CD4-positive, alpha-beta T cell (primary cell): ENCODE results near the gene DIPK1B. TPM values are rescaled to one million over a fixed set of nuclear protein-coding genes. Genes with fewer than 3 reads are reported as not detected.
"Not testable (repeated sequence)": the region's sequence is repeated elsewhere in the genome, so short reads cannot be mapped to it uniquely, and the experiment has no call there.

Source experiments
- ATAC-seq: fragments of 200-7000 bp; cut with Tn5 transposase; one replicate; pipeline ENCODE4 v1.10.0; 2022; ENCODE audit warnings: mild to moderate bottlenecking; ENCODE audit not compliant: poor library complexity
- CTCF ChIA-PET: fragments of 350-600 bp; sonication (Branson Sonifier 250); formaldehyde crosslinking; loops from one replicate; lab custom pipeline; 2021; ENCODE audit warnings: antibody characterized with exemption, inconsistent platforms; lab: Charles Lee
- POLR2A ChIA-PET: fragments of 350-600 bp; sonication (Branson Sonifier 250); formaldehyde crosslinking; loops from one replicate; lab custom pipeline; 2021; ENCODE audit warnings: antibody characterized with exemption, inconsistent platforms; lab: Charles Lee
- DNase-seq, 14 experiments: peaks; one replicate each; pipeline ENCODE4 v3.0.0-alpha.2; 2013 to 2020; ENCODE audit warnings: mixed read lengths in 2 of 14
- H3K27ac ChIP-seq, 2 donors: one replicate each; pipeline versions ENCODE4 v1.5.1 to v1.7.0; 2013; ENCODE audit warnings: low read length in 2 of 2, low read depth in 1 of 2, mild to moderate bottlenecking in 1 of 2
- H3K27me3 ChIP-seq, 2 experiments: 1 replicate in 1 of 2; 2 replicates in 1 of 2; pipeline versions ENCODE4 v1.6.1 to v1.7.0; 2013; ENCODE audit warnings: low read length in 2 of 2, control low read depth in 1 of 2, mild to moderate bottlenecking in 1 of 2, moderate library complexity in 1 of 2; ENCODE audit not compliant: insufficient read depth in 2 of 2, control insufficient read depth in 1 of 2
- H3K36me3 ChIP-seq: one replicate; pipeline ENCODE4 v1.6.1; 2013; ENCODE audit warnings: low read length, control low read depth; ENCODE audit not compliant: insufficient read depth
- H3K4me1 ChIP-seq: one replicate; pipeline ENCODE4 v1.6.1; 2013; ENCODE audit warnings: low read length, control low read depth; ENCODE audit not compliant: insufficient read depth
- H3K4me3 ChIP-seq: one replicate; pipeline ENCODE4 v1.5.1; 2013; ENCODE audit warnings: mild to moderate bottlenecking, low read length, moderate library complexity
- H3K9me3 ChIP-seq, 2 experiments: 1 replicate in 1 of 2; 2 replicates in 1 of 2; pipeline versions ENCODE4 v1.6.1 to v1.7.0; 2013; ENCODE audit warnings: low read length in 2 of 2, mild to moderate bottlenecking in 2 of 2, control low read depth in 1 of 2, moderate library complexity in 1 of 2; ENCODE audit not compliant: control insufficient read depth in 1 of 2, insufficient read depth in 1 of 2
- H3K27ac Mint-ChIP-seq: one replicate; pipeline ENCODE4 v1.8.0; 2020; ENCODE audit warnings: mixed read lengths
- H3K27me3 Mint-ChIP-seq: one replicate; pipeline ENCODE4 v1.8.0; 2021; ENCODE audit warnings: mixed read lengths
- H3K36me3 Mint-ChIP-seq: one replicate; pipeline ENCODE4 v1.8.0; 2021; ENCODE audit warnings: low read depth, mixed read lengths
- H3K4me1 Mint-ChIP-seq: one replicate; pipeline ENCODE4 v1.8.0; 2021; ENCODE audit warnings: low read depth, mixed read lengths
- H3K4me3 Mint-ChIP-seq: one replicate; pipeline ENCODE4 v1.8.0; 2020; ENCODE audit warnings: mild to moderate bottlenecking, mixed read lengths
- H3K9me3 Mint-ChIP-seq: one replicate; pipeline ENCODE4 v1.8.0; 2020; ENCODE audit warnings: mixed read lengths
- CTCF ChIP-seq: fragments of 200-600 bp; IDR thresholded peaks from one replicate; pipeline ENCODE4 v1.8.0; 2022; ENCODE audit warnings: antibody characterized with exemption, mild to moderate bottlenecking
- intact Hi-C, 2 experiments: fragments of 100-400 bp; cut with DNase I in 1 of 2; cut with micrococcal nuclease in 1 of 2; formaldehyde crosslinking; loops; one replicate each; pipeline versions ENCODE4 v1.15.1 to v1.9.0; 2023 to 2025; cut with DNase I, micrococcal nuclease
- total RNA-seq, 174 experiments: library from RNA in 2 of 174; stranded (reverse) in 2 of 174; gene quantifications; one replicate each; pipeline ENCODE4 v1.2.3 and lab custom pipeline; 2021 to 2026

Gene DIPK1B
- total RNA-seq, 2 experiments from 2014 or later: 0.11 TPM; not detected in 1

- Histone ChIP-seq H3K27ac (no peak overlapping the region), H3K27me3 (peaks cover 4 to 9% of the 10 kb centered on the region in 2 experiments), H3K4me3 (peak overlapping the region; percentile 40), H3K4me1 (peaks cover 18% of the 10 kb centered on the region), H3K9me3 (peaks cover 0 to 10% of the 10 kb centered on the region in 2 experiments), H3K36me3 (no peaks in the 10 kb centered on the region)
- Mint-ChIP-seq H3K27ac (peak overlapping the region; percentile 82), H3K4me1 (peaks cover 11% of the 10 kb centered on the region), H3K4me3 (peak overlapping the region; percentile 79), H3K27me3 (peaks cover 33% of the 10 kb centered on the region), H3K36me3 (no peaks in the 10 kb centered on the region), H3K9me3 (no peaks in the 10 kb centered on the region)
- peak; percentile 85 for ATAC-seq
- intact Hi-C loops: loop anchor here in 1 of 2 experiments (2.0 kb wide), 1 partner anchor 26 kb away; no protein-coding TSS in a partner anchor
- peak in 11 of 14 experiments; percentile 14 to 78 (median 44) for DNase-seq
- POLR2A ChIA-PET: interaction anchor here (0.6 to 1.0 kb wide), 3 partner anchors 27 to 385 kb away, joined by 3 read pairs; no protein-coding TSS in a partner anchor
- TF ChIP-seq CTCF: no peak
- CTCF ChIA-PET: interaction anchor here (1.2 to 3.0 kb wide), 2 partner anchors 26 to 29 kb away, joined by 4 to 13 read pairs; no protein-coding TSS in a partner anchor
Observed at GRCh38 chr9:136700959-136701667, 11.3 kb upstream of the DIPK1B start.

GRCh38 chr9:136701668-136702053 is 10.7 kb upstream of the DIPK1B start:
- H3K27me3 ChIP-seq: peaks cover 0 to 9% of the 10 kb centered on the region in 2 experiments
- peaks cover 0 to 6% of the 10 kb centered on the region in 2 experiments for H3K9me3 ChIP-seq
- TF ChIP-seq CTCF: no peak
- no peak overlapping the region for H3K27ac ChIP-seq
- ATAC-seq (peak; percentile 6), DNase-seq (no peak)
- ChIA-PET CTCF (interaction anchor here (3.0 kb wide), 1 partner anchor 26 kb away, joined by 13 read pairs; no protein-coding TSS in a partner anchor), POLR2A (interaction anchor here (1.0 kb wide), 1 partner anchor 385 kb away, joined by 3 read pairs; no protein-coding TSS in a partner anchor)
- H3K36me3 Mint-ChIP-seq: no peaks in the 10 kb centered on the region
- peak overlapping the region; percentile 82 for H3K27ac Mint-ChIP-seq
- peaks cover 16% of the 10 kb centered on the region for H3K4me1 ChIP-seq
- peaks cover 11% of the 10 kb centered on the region for H3K4me1 Mint-ChIP-seq
- peaks cover 33% of the 10 kb centered on the region for H3K27me3 Mint-ChIP-seq
- peak overlapping the region; percentile 79 for H3K4me3 Mint-ChIP-seq
- intact Hi-C loops: loop anchor here in 1 of 2 experiments (2.0 kb wide), 1 partner anchor 25 kb away; no protein-coding TSS in a partner anchor
- no peak overlapping the region for H3K4me3 ChIP-seq
- no peaks in the 10 kb centered on the region for H3K9me3 Mint-ChIP-seq
- no peaks in the 10 kb centered on the region for H3K36me3 ChIP-seq

- DNase-seq (no peak), ATAC-seq (no peak)
- intact Hi-C loops: no loop called here
- H3K4me1 Mint-ChIP-seq: peaks cover 11% of the 10 kb centered on the region
- Histone ChIP-seq H3K27ac (no peak overlapping the region), H3K27me3 (peaks cover 0 to 2% of the 10 kb centered on the region in 2 experiments), H3K4me1 (peaks cover 16% of the 10 kb centered on the region), H3K36me3 (no peaks in the 10 kb centered on the region), H3K9me3 (no peaks in the 10 kb centered on the region), H3K4me3 (no peak overlapping the region)
- no peak for TF ChIP-seq CTCF
- CTCF ChIA-PET: interaction anchor here (3.0 kb wide), 1 partner anchor 24 kb away, joined by 13 read pairs; no protein-coding TSS in a partner anchor
- H3K27me3 Mint-ChIP-seq: peaks cover 28% of the 10 kb centered on the region
- H3K9me3 Mint-ChIP-seq: no peaks in the 10 kb centered on the region
- no peaks in the 10 kb centered on the region for H3K36me3 Mint-ChIP-seq
- H3K4me3 Mint-ChIP-seq: no peak overlapping the region
- POLR2A ChIA-PET: no interaction called here
- no peak overlapping the region for H3K27ac Mint-ChIP-seq
Observed at GRCh38 chr9:136703276-136703860, 9.0 kb upstream of the DIPK1B start.

- ATAC-seq, H3K27ac ChIP-seq, H3K9me3 Mint-ChIP-seq, CTCF ChIA-PET, H3K4me3 Mint-ChIP-seq, H3K4me3 ChIP-seq, H3K9me3 ChIP-seq, H3K27me3 ChIP-seq, H3K36me3 Mint-ChIP-seq, intact Hi-C loops, H3K27ac Mint-ChIP-seq, POLR2A ChIA-PET, H3K36me3 ChIP-seq, DNase-seq: not testable (repeated sequence)
- H3K27me3 Mint-ChIP-seq: peaks cover 29% of the 10 kb centered on the region
- H3K4me1 ChIP-seq: peaks cover 16% of the 10 kb centered on the region
- H3K4me1 Mint-ChIP-seq: peaks cover 11% of the 10 kb centered on the region
Observed at GRCh38 chr9:136704741-136705140, 7.6 kb upstream of the DIPK1B start.
